Measurements from ENCODE around the gene PKIB.

GRCh38 chr6:122653094-122653493 lies 42.9 kb downstream of the PKIB start:
- TF ChIP-seq, protein P1, sequence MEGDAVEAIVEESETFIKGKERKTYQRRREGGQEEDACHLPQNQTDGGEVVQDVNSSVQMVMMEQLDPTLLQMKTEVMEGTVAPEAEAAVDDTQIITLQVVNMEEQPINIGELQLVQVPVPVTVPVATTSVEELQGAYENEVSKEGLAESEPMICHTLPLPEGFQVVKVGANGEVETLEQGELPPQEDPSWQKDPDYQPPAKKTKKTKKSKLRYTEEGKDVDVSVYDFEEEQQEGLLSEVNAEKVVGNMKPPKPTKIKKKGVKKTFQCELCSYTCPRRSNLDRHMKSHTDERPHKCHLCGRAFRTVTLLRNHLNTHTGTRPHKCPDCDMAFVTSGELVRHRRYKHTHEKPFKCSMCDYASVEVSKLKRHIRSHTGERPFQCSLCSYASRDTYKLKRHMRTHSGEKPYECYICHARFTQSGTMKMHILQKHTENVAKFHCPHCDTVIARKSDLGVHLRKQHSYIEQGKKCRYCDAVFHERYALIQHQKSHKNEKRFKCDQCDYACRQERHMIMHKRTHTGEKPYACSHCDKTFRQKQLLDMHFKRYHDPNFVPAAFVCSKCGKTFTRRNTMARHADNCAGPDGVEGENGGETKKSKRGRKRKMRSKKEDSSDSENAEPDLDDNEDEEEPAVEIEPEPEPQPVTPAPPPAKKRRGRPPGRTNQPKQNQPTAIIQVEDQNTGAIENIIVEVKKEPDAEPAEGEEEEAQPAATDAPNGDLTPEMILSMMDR (IDR thresholded peaks at IDR 0.05; ENCODE audit: extremely low read depth in 1 of 2, insufficient read depth in 1 of 2, low read depth in 1 of 2, low read length in 2 of 2) = no peak
- TF ChIP-seq POLR2AphosphoS5 (IDR thresholded peaks at IDR 0.05; ENCODE audit: insufficient read depth, low read depth, low read length) = no peak

Data from endothelial cell of umbilical vein (primary cell).